Measurements from ENCODE around the gene P2RX5. TPM values are rescaled to one million over a fixed set of nuclear protein-coding genes. Genes with fewer than 3 reads are reported as not detected.

P2RX5 gene
- total RNA-seq, 2 donors from 2014 or later, result 6.3 TPM; not detected in 1

- Histone ChIP-seq H3K27ac (no peak overlapping the region), H3K4me3 (no peak overlapping the region), H3K27me3 (replicated peaks; ENCODE audit: insufficient read depth) (peaks cover 15% of the 10 kb centered on the region), H3K9me3 (no peaks in the 10 kb centered on the region), H3K36me3 (no peaks in the 10 kb centered on the region), H3K4me1 (replicated peaks) (no peaks in the 10 kb centered on the region)
- peak; percentile 48 to 69 (median 50) for TF ChIP-seq CTCF (IDR thresholded peaks at IDR 0.05)
- no peak for TF ChIP-seq POLR2A (IDR thresholded peaks at IDR 0.05)
- TF ChIP-seq POLR2AphosphoS5 (IDR thresholded peaks at IDR 0.05), result no peak
- whole genome bisulfite sequencing, result 37% methylated on average over 10 of the region's 10 CpGs
- no peak for DNase-seq (ENCODE audit: low spot score)
- intact Hi-C loops (cut with DNase I), result no loop called here
Observed at GRCh38 chr17:3683054-3683511, 12.9 kb downstream of the P2RX5 start.

- Histone ChIP-seq H3K36me3 (no peaks in the 10 kb centered on the region), H3K4me1 (replicated peaks) (no peaks in the 10 kb centered on the region), H3K9me3 (no peaks in the 10 kb centered on the region), H3K27ac (no peak overlapping the region), H3K27me3 (replicated peaks; ENCODE audit: insufficient read depth) (peaks cover 15% of the 10 kb centered on the region), H3K4me3 (no peak overlapping the region)
- no peak for DNase-seq (ENCODE audit: low spot score)
- 88% methylated on average over 12 of the region's 12 CpGs for WGBS
- intact Hi-C loops (cut with DNase I), result no loop called here
- TF ChIP-seq POLR2A (IDR thresholded peaks at IDR 0.05), result no peak
- TF ChIP-seq POLR2AphosphoS5 (IDR thresholded peaks at IDR 0.05), result no peak
- no peak for TF ChIP-seq CTCF (IDR thresholded peaks at IDR 0.05)
Observed at GRCh38 chr17:3682033-3682432, 13.9 kb downstream of the P2RX5 start.

GRCh38 chr17:3681565-3681964 lies 14.4 kb downstream of the P2RX5 start:
- H3K4me3 ChIP-seq, result no peak overlapping the region
- H3K27ac ChIP-seq, result no peak overlapping the region
- intact Hi-C loops (cut with DNase I), result no loop called here
- TF ChIP-seq CTCF (IDR thresholded peaks at IDR 0.05) (no peak), POLR2A (IDR thresholded peaks at IDR 0.05) (no peak), POLR2AphosphoS5 (IDR thresholded peaks at IDR 0.05) (no peak)
- H3K27me3 ChIP-seq (replicated peaks; ENCODE audit: insufficient read depth), result peaks cover 15% of the 10 kb centered on the region
- 77% methylated on average over 20 of the region's 20 CpGs for WGBS
- H3K9me3 ChIP-seq, result no peaks in the 10 kb centered on the region
- no peaks in the 10 kb centered on the region for H3K36me3 ChIP-seq
- no peak for DNase-seq (ENCODE audit: low spot score)
- no peaks in the 10 kb centered on the region for H3K4me1 ChIP-seq (replicated peaks)

GRCh38 chr17:3681057-3681456 lies 14.9 kb downstream of the P2RX5 start:
- DNase-seq (ENCODE audit: low spot score), result no peak
- H3K4me3 ChIP-seq, result no peak overlapping the region
- TF ChIP-seq POLR2AphosphoS5 (IDR thresholded peaks at IDR 0.05) (no peak), POLR2A (IDR thresholded peaks at IDR 0.05) (no peak), CTCF (IDR thresholded peaks at IDR 0.05) (no peak)
- H3K27ac ChIP-seq, result no peak overlapping the region
- H3K36me3 ChIP-seq, result no peaks in the 10 kb centered on the region
- H3K27me3 ChIP-seq (replicated peaks; ENCODE audit: insufficient read depth), result peaks cover 15% of the 10 kb centered on the region
- WGBS, result 89% methylated on average over 12 of the region's 12 CpGs
- intact Hi-C loops (cut with DNase I), result no loop called here
- H3K4me1 ChIP-seq (replicated peaks), result no peaks in the 10 kb centered on the region
- H3K9me3 ChIP-seq, result no peaks in the 10 kb centered on the region

GRCh38 chr17:3679531-3680126 lies 16.3 kb downstream of the P2RX5 start:
- 50% methylated on average over 19 of the region's 20 CpGs for WGBS
- H3K4me3 ChIP-seq, result no peak overlapping the region
- H3K4me1 ChIP-seq (replicated peaks), result no peaks in the 10 kb centered on the region
- no peak overlapping the region for H3K27ac ChIP-seq
- intact Hi-C loops (cut with DNase I), result no loop called here
- no peaks in the 10 kb centered on the region for H3K9me3 ChIP-seq
- TF ChIP-seq CTCF (IDR thresholded peaks at IDR 0.05) (no peak), POLR2A (IDR thresholded peaks at IDR 0.05) (no peak), POLR2AphosphoS5 (IDR thresholded peaks at IDR 0.05) (no peak)
- peaks cover 14% of the 10 kb centered on the region for H3K27me3 ChIP-seq (replicated peaks; ENCODE audit: insufficient read depth)
- no peaks in the 10 kb centered on the region for H3K36me3 ChIP-seq
- no peak for DNase-seq (ENCODE audit: low spot score)

Measured in prostate gland (tissue), 2 donors.